Adipose tissue (tissue), 3 donors: Measurements from ENCODE around the gene NPS. TPM values are rescaled to one million over a fixed set of nuclear protein-coding genes. Genes with fewer than 3 reads are reported as not detected.

Experiments used
- H3K27ac ChIP-seq: one replicate; pipeline ENCODE4 v1.5.1; 2013; ENCODE audit warnings: low read depth, low read length
- WGBS, 3 donors: extraction: QIAGEN DNeasy Blood & Tissue Kit; methylation state at CpG; one replicate each; pipeline ENCODE4 v1.1.7; 2013; 5-methylcytosine and 5-hydroxymethylcytosine counted together
- polyA plus RNA-seq, 3 donors: library from polyadenylated mRNA; stranded (reverse); fragments of 200-250 nt; gene quantifications; one replicate each; pipeline ENCODE4 v1.2.3, GENCODE V29; 2013
- donor health status: healthy with polysubstance abuse.
- donor health status: Bipolar disorder and iron deficiency.
- donor health status: healthy.

The NPS gene
- polyA plus RNA-seq, 3 donors, result not detected

GRCh38 chr10:127550861-127551260, 1.8 kb downstream of the NPS start:
- no peak overlapping the region for H3K27ac ChIP-seq
- 60 to 63% (median 62%) methylated on average over 5 of the region's 5 CpGs for WGBS, 3 donors

GRCh38 chr10:127552446-127552845, 3.3 kb downstream of the NPS start:
- no peak overlapping the region for H3K27ac ChIP-seq
- 59 to 75% (median 59%) methylated on average over 4 of the region's 4 CpGs for WGBS, 3 donors

- 83 to 89% (median 88%) methylated on average over 7 of the region's 7 CpGs for WGBS, 3 donors
These were observed 4.3 kb downstream of the NPS start for GRCh38 chr10:127553417-127553816.

GRCh38 chr10:127556916-127557315, 7.8 kb downstream of the NPS start:
- no peak overlapping the region for H3K27ac ChIP-seq
- 5 to 9% (median 6%) methylated on average over 11 of the region's 11 CpGs for WGBS, 3 donors

More at GRCh38 chr10:127553417-127553816, 4.3 kb downstream of the NPS start:
- H3K27ac ChIP-seq, result no peak overlapping the region

GRCh38 chr10:127561647-127562046, 12.5 kb downstream of the NPS start:
- H3K27ac ChIP-seq, result no peak overlapping the region
- whole genome bisulfite sequencing, 3 donors, result 65 to 76% (median 71%) methylated on average over 8 of the region's 8 CpGs

GRCh38 chr10:127563718-127564553, 14.8 kb downstream of the NPS start:
- no peak overlapping the region for H3K27ac ChIP-seq
- 58 to 64% (median 64%) methylated on average over 10 of the region's 10 CpGs for WGBS, 3 donors

- H3K27ac ChIP-seq, result no peak overlapping the region
- 64 to 69% (median 65%) methylated on average over 4 of the region's 4 CpGs for WGBS, 3 donors
These were observed 15.5 kb downstream of the NPS start for GRCh38 chr10:127564644-127565043.

- H3K27ac ChIP-seq, result no peak overlapping the region
- WGBS, 3 donors, result 67 to 81% (median 79%) methylated on average over 4 of the region's 4 CpGs
These were observed 16.5 kb downstream of the NPS start for GRCh38 chr10:127565583-127565982.

- 81 to 92% (median 87%) methylated on average over 4 of the region's 4 CpGs for WGBS, 3 donors
- H3K27ac ChIP-seq, result no peak overlapping the region
These were observed 20.1 kb downstream of the NPS start for GRCh38 chr10:127569210-127569609.

- WGBS, 3 donors, result 67 to 83% (median 80%) methylated on average over 3 of the region's 3 CpGs
These were observed 20.9 kb downstream of the NPS start for GRCh38 chr10:127570036-127570435.

GRCh38 chr10:127571386-127571785, 22.3 kb downstream of the NPS start:
- WGBS, 3 donors, result 24 to 61% (median 56%) methylated on average over 1 of the region's 1 CpG

More at GRCh38 chr10:127570036-127570435, 20.9 kb downstream of the NPS start:
- no peak overlapping the region for H3K27ac ChIP-seq

GRCh38 chr10:127576051-127576450, 26.9 kb downstream of the NPS start:
- H3K27ac ChIP-seq, result no peak overlapping the region
- 40 to 68% (median 62%) methylated on average over 3 of the region's 3 CpGs for whole genome bisulfite sequencing, 3 donors

More at GRCh38 chr10:127571386-127571785, 22.3 kb downstream of the NPS start:
- no peak overlapping the region for H3K27ac ChIP-seq

- WGBS, 3 donors, result 8 to 25% (median 14%) methylated on average over 6 of the region's 6 CpGs
- no peak overlapping the region for H3K27ac ChIP-seq
These were observed 27.6 kb downstream of the NPS start for GRCh38 chr10:127576740-127577161.

- H3K27ac ChIP-seq, result no peak overlapping the region
- WGBS, 3 donors, result 69 to 77% (median 74%) methylated on average over 8 of the region's 8 CpGs
These were observed 28.5 kb downstream of the NPS start for GRCh38 chr10:127577376-127578258.

GRCh38 chr10:127578259-127578960, 29.3 kb downstream of the NPS start:
- H3K27ac ChIP-seq, result no peak overlapping the region
- WGBS, 3 donors, result 58 to 63% (median 58%) methylated on average over 10 of the region's 10 CpGs

GRCh38 chr10:127578961-127579305, 29.8 kb downstream of the NPS start:
- WGBS, 3 donors, result 82 to 89% (median 84%) methylated on average over 7 of the region's 7 CpGs
- H3K27ac ChIP-seq, result no peak overlapping the region

- H3K27ac ChIP-seq, result no peak overlapping the region
- 19 to 56% (median 50%) methylated on average over 2 of the region's 2 CpGs for WGBS, 3 donors
These were observed 30.5 kb downstream of the NPS start for GRCh38 chr10:127579640-127580039.

GRCh38 chr10:127580822-127581221, 31.7 kb downstream of the NPS start:
- H3K27ac ChIP-seq, result no peak overlapping the region
- WGBS, 3 donors, result 73 to 83% (median 79%) methylated on average over 17 of the region's 17 CpGs
